Umbilical cord (tissue), 2 donors: Measurements from ENCODE around the gene GTPBP4. TPM values are rescaled to one million over a fixed set of nuclear protein-coding genes. Genes with fewer than 3 reads are reported as not detected.
"Not testable (repeated sequence)": the region's sequence is repeated elsewhere in the genome, so short reads cannot be mapped to it uniquely, and the experiment has no call there.

Experiments
- DNase-seq: peaks from one replicate; pipeline ENCODE4 v3.0.0-alpha.2; 2015; ENCODE audit warnings: low spot score
- total RNA-seq: library from RNA; depleted of rRNA; stranded (reverse); fragments of >200 nt; gene quantifications from one replicate; pipeline ENCODE4 v1.2.3, GENCODE V29; 2014; ENCODE audit warnings: low replicate concordance; ENCODE audit not compliant: insufficient read depth

The GTPBP4 gene
- total RNA-seq, 1 donor from 2014 or later = 26.5 TPM

- peak; percentile 87 for DNase-seq
These were observed 68.3 kb downstream of the GTPBP4 start, which contains the start of gene WDR37 for GRCh38 chr10:1056326-1057105. Gene WDR37, plus strand, starts transcription at chr10:1056385. Its CDS starts 15,771 bp downstream, at chr10:1072156.

GRCh38 chr10:1057106-1057657 lies 68.9 kb downstream of the GTPBP4 start:
- DNase-seq = peak; percentile 15

- no peak for DNase-seq
These were observed 69.8 kb downstream of the GTPBP4 start for GRCh38 chr10:1058017-1058416.

GRCh38 chr10:1059902-1060301 lies 71.7 kb downstream of the GTPBP4 start:
- peak; percentile 13 for DNase-seq

- peak; percentile 73 for DNase-seq
These were observed 73.9 kb downstream of the GTPBP4 start for GRCh38 chr10:1061930-1062774.

GRCh38 chr10:1063232-1063865 lies 75.1 kb downstream of the GTPBP4 start:
- DNase-seq = no peak

GRCh38 chr10:1064964-1065247 lies 76.7 kb downstream of the GTPBP4 start:
- DNase-seq = no peak

- not testable (repeated sequence) for DNase-seq
These were observed 78.5 kb downstream of the GTPBP4 start for GRCh38 chr10:1066734-1067133.

- DNase-seq = no peak
These were observed 80.4 kb downstream of the GTPBP4 start for GRCh38 chr10:1068380-1069361.

Other genes with a start within 250 kb of the GTPBP4 start
- gene LARP4B, start 56.7 kb upstream of the GTPBP4 start, total RNA-seq = 32.7 TPM
- 1.9 TPM for gene IDI2, start 37.4 kb downstream of the GTPBP4 start, total RNA-seq
- 39.0 TPM for gene IDI1, start 60.7 kb downstream of the GTPBP4 start, total RNA-seq
- 38.5 TPM for gene WDR37, start 68.0 kb downstream of the GTPBP4 start, total RNA-seq